HUES64 (cell line): ENCODE results near the gene GBA2.

Experiments used
- H3K27ac ChIP-seq: 2 replicates; pipeline ENCODE4 v1.7.0; 2013; ENCODE audit warnings: low read depth, low read length, inconsistent platforms
- H3K27me3 ChIP-seq: 2 replicates; pipeline ENCODE4 v1.6.1; 2013; ENCODE audit warnings: mild to moderate bottlenecking, low read length; ENCODE audit not compliant: insufficient read depth
- H3K36me3 ChIP-seq: 2 replicates; pipeline ENCODE4 v1.6.1; 2013; ENCODE audit warnings: mild to moderate bottlenecking, low read length; ENCODE audit not compliant: insufficient read depth
- H3K4me1 ChIP-seq: 2 replicates; pipeline ENCODE4 v1.6.1; 2013; ENCODE audit warnings: mild to moderate bottlenecking, low read length, moderate library complexity; ENCODE audit not compliant: insufficient read depth
- H3K4me3 ChIP-seq: 2 replicates; pipeline ENCODE4 v1.5.1; 2013; ENCODE audit warnings: mild to moderate bottlenecking, low read length, moderate library complexity
- H3K9ac ChIP-seq: 2 replicates; pipeline ENCODE4 v1.6.1; 2013; ENCODE audit warnings: mild to moderate bottlenecking, low read depth, low read length
- H3K9me3 ChIP-seq: 2 replicates; pipeline ENCODE4 v1.6.1; 2013; ENCODE audit warnings: low read depth, low read length; ENCODE audit not compliant: insufficient read depth
- WGBS: fragments of 150-250, 120-280 bp; methylation state at CpG from one replicate; pipeline ENCODE4 v1.1.7; 2013; ENCODE audit warnings: missing lambda C conversion rate; 5-methylcytosine and 5-hydroxymethylcytosine counted together

The GBA2 gene

DNA sequence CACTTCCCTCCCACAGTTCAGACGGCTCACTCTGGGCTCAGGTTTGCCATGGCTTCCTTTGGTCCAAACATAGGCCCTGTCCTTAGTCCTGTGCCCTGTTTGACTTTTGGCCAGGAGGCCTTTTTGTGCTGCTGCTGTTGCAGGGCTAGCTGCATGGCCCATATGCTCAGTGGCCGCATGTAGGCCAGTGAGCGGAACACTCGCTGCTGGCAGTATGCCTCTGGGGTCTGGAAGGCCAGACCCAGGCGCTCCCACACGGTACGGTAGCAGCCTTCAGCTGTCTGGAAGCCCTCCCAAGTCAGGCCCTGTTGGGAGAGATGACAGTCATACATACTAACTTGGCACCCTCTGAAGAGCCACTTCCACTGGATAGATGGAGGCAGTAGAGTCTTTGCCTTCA, 11.9 kb downstream of the GBA2 start:
- 92% methylated on average over 7 of the region's 7 CpGs for WGBS
- no peak overlapping the region for H3K27ac ChIP-seq
- no peaks in the 10 kb centered on the region for H3K9me3 ChIP-seq
- H3K4me3 ChIP-seq, result no peak overlapping the region
- no peaks in the 10 kb centered on the region for H3K27me3 ChIP-seq
- peaks cover 6% of the 10 kb centered on the region; the same call in 1 of the 2 replicates for H3K4me1 ChIP-seq
- H3K9ac ChIP-seq, result no peak overlapping the region
- peaks cover 81% of the 10 kb centered on the region for H3K36me3 ChIP-seq

DNA sequence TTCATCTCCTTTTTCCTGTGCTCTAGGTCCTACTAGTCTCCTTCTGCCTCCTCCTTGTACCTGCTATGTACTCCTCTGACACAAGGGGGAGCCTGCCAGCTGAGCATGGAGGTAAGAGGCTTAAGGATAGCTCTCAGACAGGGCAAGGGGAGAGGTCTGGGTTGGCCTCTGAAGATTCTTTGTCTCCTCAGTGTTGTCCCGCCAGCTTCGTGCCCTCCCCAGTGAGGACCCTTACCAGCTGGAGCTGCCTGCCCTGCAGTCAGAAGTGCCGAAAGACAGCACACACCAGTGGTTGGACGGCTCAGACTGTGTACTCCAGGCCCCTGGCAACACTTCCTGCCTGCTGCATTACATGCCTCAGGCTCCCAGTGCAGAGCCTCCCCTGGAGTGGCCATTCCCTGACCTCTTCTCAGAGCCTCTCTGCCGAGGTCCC, 12.8 kb downstream of the GBA2 start:
- Histone ChIP-seq H3K4me3 (no peak overlapping the region), H3K4me1 (peaks cover 8% of the 10 kb centered on the region; the same call in 1 of the 2 replicates), H3K27ac (peak overlapping the region; percentile 34; the same call in 1 of the 2 replicates), H3K36me3 (peaks cover 74% of the 10 kb centered on the region), H3K27me3 (no peaks in the 10 kb centered on the region), H3K9me3 (no peaks in the 10 kb centered on the region), H3K9ac (no peak overlapping the region)
- WGBS, result 69% methylated on average over 5 of the region's 5 CpGs

DNA sequence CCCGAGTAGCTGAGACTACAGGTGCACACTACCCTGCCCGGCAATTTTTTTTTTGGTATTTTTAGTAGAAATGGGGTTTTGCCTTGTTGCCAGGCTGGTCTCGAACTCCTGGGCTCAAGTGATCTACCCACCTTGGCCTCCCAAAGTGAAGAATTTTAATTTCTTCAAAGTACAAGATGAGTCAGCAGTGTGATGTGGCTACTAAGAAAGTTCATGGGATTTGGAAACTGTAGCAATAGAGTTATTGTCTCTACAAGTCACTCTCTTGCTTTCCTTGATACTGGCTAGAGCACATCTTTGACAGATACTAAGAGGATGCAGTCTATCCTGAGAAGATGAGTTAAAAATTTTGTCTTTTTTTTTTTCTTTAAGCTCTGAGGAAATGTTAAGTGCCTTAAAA, 14.9 kb downstream of the GBA2 start:
- no peak overlapping the region for H3K4me3 ChIP-seq
- 89% methylated on average over 3 of the region's 3 CpGs for WGBS
- no peaks in the 10 kb centered on the region for H3K9me3 ChIP-seq
- H3K9ac ChIP-seq, result no peak overlapping the region
- H3K36me3 ChIP-seq, result peaks cover 53% of the 10 kb centered on the region
- H3K4me1 ChIP-seq, result peaks cover 29% of the 10 kb centered on the region
- no peak overlapping the region for H3K27ac ChIP-seq
- no peaks in the 10 kb centered on the region for H3K27me3 ChIP-seq

DNA sequence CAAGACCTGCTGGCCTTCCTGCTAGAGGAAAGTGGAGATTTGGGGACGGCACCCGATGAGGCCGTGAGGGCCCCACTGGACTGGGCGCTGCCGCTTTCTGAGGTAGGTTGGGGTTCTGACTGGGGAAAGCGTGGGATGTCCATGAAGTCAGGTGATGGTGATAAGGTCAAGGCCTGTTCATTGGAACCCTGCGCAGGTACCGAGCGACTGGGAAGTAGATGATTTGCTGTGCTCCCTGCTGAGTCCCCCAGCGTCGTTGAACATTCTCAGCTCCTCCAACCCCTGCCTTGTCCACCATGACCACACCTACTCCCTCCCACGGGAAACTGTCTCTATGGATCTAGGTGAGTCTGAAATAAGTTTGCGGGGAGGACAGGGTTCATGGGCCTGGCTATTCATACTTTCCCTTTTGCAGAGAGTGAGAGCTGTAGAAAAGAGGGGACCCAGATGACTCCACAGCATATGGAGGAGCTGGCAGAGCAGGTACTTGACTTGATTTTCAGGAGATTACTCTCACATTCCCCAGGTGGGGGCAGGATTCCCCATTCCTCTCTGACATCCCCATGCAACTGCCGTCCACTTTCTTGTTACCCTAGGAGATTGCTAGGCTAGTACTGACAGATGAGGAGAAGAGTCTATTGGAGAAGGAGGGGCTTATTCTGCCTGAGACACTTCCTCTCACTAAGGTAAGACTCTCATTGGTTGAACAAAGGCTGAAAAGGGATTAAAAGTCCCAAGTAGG, 16.1 kb downstream of the GBA2 start:
- H3K9me3 ChIP-seq, result no peaks in the 10 kb centered on the region
- WGBS, result 2% methylated on average over 12 of the region's 14 CpGs
- peak overlapping the region; percentile 97 for H3K27ac ChIP-seq
- no peaks in the 10 kb centered on the region for H3K27me3 ChIP-seq
- peak overlapping the region; percentile 71 for H3K9ac ChIP-seq
- peaks cover 40% of the 10 kb centered on the region for H3K4me1 ChIP-seq
- H3K4me3 ChIP-seq, result peak overlapping the region; percentile 88
- peaks cover 42% of the 10 kb centered on the region for H3K36me3 ChIP-seq

DNA sequence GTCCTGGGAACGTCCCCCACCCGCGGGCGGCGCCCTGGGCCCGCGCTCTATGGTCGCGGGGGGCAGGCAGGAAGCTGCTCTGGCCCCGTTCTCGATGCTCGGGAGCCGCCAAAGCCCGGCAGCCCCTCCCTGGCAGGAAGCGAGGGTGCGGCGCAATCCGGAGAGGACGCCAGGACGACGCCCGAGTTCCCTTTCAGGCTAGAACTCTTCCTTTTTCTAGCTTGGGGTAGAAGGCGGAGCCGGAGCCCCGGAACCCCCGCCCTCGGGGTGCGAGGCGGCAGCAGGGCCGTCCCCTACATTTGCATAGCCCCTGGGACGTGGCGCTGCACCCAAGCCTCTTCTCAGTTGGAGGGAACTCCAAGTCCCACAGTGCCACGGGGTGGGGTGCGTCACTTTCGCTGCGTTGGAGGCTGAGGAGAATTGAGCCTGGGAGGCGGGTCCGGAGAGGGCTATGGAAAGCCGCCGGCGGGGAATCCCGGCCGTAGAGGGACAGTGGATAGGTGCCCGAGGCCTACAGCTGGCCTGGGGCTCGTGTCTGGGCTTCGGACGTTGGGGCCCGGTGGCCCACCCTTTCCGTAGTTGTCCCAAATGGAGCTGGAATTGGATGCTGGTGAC, 16.7 kb downstream of the GBA2 start, which contains the start of the genes CREB3 and TLN1:
TSS of gene CREB3 (plus strand) at position 482 of the 615 bp plus-strand sequence. CDS start at position 589, 107 bp downstream.
TSS of gene TLN1 (minus strand) at position 11 of the 615 bp plus-strand sequence. CDS start 6,501 bp downstream, outside the sequence.
- H3K9ac ChIP-seq, result peak within 1 kb of the TSS; percentile 71
- peak within 1 kb of the TSS; percentile 88 for H3K4me3 ChIP-seq
- H3K9me3 ChIP-seq, result no peaks in the 10 kb centered on the region
- H3K4me1 ChIP-seq, result peaks cover 47% of the 10 kb centered on the region
- H3K27ac ChIP-seq, result peak within 1 kb of the TSS; percentile 97
- H3K36me3 ChIP-seq, result peaks cover 35% of the 10 kb centered on the region
- WGBS, result under 1% methylated on average over 49 of the region's 49 CpGs
- no peaks in the 10 kb centered on the region for H3K27me3 ChIP-seq

DNA sequence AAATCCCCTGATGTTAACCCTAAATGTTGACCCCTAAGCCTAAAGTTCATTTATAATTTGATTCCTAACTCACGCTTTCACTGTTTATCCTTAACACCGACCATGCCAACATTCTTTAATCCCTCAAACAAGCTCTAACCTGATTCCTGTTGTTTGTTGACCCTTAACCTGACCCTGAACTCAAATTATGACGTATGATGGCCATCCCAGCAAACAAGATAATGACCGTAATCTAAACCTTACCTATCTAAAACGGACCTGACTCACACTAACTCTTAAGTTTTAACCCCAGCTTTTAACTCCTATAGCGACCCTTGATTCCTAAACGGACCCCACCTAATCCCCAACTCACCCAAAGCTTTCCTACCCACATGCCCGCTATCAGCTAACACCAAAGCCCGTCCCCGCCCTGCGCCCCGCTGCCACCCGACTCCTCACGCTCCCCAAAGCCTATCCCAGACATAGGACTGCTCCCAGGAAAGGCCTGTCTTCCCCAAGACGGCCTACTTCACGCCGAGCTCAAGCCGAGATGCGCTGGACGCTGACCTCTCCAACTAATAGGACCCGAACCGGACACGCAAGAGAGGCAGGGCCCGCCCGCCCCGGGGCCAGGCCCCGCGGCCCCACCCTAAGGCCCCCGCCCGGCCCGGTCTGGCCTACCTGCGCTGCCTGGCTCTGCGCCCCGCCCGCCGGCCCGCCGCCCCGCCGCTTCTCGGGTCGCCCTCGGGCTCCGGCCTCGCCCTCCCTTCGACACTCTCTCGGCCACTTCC, 17.4 kb downstream of the GBA2 start:
- under 1% methylated on average over 47 of the region's 47 CpGs for WGBS

DNA sequence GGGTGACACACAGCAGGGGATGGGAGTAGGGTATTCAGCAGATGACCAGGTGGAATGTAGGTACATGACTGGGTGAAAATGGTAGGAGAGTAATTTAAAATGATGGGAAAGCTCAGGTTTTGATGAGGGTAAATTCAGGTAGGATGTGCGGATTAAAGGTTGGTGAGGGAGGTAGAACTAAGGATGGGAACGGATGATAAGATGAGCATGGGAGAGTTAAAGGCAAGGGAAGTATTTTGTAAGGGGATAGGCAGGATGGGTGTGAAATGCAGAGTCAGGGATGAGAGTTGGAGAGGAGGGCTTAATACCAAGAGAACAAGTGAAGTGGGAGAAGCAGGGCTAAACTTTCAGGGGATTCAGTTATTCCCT, 18.6 kb downstream of the GBA2 start:
- 81% methylated on average over 2 of the region's 2 CpGs for WGBS
- Histone ChIP-seq H3K9me3 (no peaks in the 10 kb centered on the region), H3K9ac (no peak overlapping the region), H3K4me1 (peaks cover 54% of the 10 kb centered on the region), H3K4me3 (peak overlapping the region; percentile 88), H3K36me3 (peaks cover 19% of the 10 kb centered on the region), H3K27ac (peak overlapping the region; percentile 26; the same call in 1 of the 2 replicates), H3K27me3 (no peaks in the 10 kb centered on the region)

More for the DNA sequence above, 17.4 kb downstream of the GBA2 start:
- peak overlapping the region; percentile 71 for H3K9ac ChIP-seq
- H3K4me3 ChIP-seq, result peak overlapping the region; percentile 88
- peak overlapping the region; percentile 97 for H3K27ac ChIP-seq
- H3K4me1 ChIP-seq, result peaks cover 53% of the 10 kb centered on the region
- H3K9me3 ChIP-seq, result no peaks in the 10 kb centered on the region
- H3K36me3 ChIP-seq, result peaks cover 28% of the 10 kb centered on the region
- H3K27me3 ChIP-seq, result no peaks in the 10 kb centered on the region

DNA sequence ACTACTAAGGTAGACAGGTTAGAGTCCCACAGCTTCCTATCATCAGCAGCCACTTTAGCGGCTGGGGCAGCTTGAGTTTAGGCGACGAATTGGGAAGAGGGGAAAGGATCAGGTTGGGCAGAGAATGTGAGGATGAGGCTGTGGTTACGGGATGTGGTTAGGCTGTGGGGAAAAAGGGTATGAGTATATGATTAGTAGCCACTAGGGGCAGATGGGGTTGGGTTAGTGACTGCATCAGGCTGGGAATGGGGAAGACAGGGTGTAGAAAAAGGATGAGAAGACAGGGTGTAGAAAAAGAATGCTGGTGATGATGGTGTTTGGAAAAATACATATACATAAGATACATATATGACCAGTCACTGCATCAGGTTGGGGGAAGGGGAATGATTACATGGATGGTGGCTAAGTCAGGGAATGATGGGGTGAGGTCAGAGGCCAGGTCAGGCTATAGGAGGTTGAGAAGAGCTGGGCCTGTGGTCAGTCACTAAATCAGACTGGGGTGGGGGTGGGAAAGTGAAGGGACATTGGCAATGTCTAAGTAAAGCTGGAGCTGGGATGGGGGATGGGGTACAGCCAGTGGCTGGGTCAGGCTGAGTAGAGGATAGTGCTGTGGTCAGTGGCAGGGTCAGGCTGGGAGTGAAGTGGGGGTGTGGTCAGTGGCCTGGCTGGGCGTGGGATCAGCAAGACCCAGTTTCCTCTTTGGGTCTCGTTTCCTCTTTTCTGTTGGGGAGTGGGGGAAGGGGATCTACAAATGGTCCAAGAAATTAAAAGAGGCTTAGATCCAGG, 19.1 kb downstream of the GBA2 start:
- Histone ChIP-seq H3K27me3 (no peaks in the 10 kb centered on the region), H3K9ac (no peak overlapping the region; the same call in 1 of the 2 replicates), H3K9me3 (no peaks in the 10 kb centered on the region), H3K4me3 (peak overlapping the region; percentile 88), H3K36me3 (peaks cover 19% of the 10 kb centered on the region), H3K4me1 (peaks cover 54% of the 10 kb centered on the region), H3K27ac (peak overlapping the region; percentile 87; the same call in 1 of the 2 replicates)
- WGBS, result 25% methylated on average over 6 of the region's 6 CpGs

DNA sequence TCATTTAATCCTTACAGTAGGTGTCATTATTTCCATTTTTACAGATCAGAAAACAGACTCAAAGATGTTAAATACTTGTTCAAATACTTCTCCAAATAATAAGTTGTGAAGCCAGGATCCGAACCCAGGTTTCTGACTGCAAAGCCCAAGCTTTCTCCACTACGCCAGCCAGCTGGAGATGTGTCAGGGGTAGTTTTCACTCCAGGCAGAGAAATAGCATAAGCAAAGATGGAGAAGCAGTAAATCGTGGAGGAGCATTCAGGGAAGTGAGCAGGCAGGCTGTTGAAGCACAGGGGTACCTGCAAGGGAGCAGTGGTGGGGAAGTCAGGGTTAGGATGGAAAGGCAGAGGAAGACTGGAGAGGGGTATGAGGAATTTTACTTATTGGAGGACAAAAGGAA, 19.9 kb downstream of the GBA2 start:
- peak overlapping the region; percentile 87 for H3K27ac ChIP-seq
- 80% methylated on average over 3 of the region's 3 CpGs for WGBS
- no peaks in the 10 kb centered on the region for H3K27me3 ChIP-seq
- H3K4me1 ChIP-seq, result peaks cover 54% of the 10 kb centered on the region
- H3K9me3 ChIP-seq, result no peaks in the 10 kb centered on the region
- no peak overlapping the region; the same call in 1 of the 2 replicates for H3K9ac ChIP-seq
- H3K4me3 ChIP-seq, result peak overlapping the region; percentile 88
- H3K36me3 ChIP-seq, result peaks cover 21% of the 10 kb centered on the region
